ENCODE data around the gene INTS7. TPM values are rescaled to one million over a fixed set of nuclear protein-coding genes. Genes with fewer than 3 reads are reported as not detected.
A peak's percentile ranks its signal among the peaks of the same experiment; 100 is the strongest.
"Not testable (repeated sequence)": the region's sequence is repeated elsewhere in the genome, so short reads cannot be mapped to it uniquely, and the experiment has no call there.

Gene INTS7
- total RNA-seq, 1 donor: 21.3 TPM

DNA sequence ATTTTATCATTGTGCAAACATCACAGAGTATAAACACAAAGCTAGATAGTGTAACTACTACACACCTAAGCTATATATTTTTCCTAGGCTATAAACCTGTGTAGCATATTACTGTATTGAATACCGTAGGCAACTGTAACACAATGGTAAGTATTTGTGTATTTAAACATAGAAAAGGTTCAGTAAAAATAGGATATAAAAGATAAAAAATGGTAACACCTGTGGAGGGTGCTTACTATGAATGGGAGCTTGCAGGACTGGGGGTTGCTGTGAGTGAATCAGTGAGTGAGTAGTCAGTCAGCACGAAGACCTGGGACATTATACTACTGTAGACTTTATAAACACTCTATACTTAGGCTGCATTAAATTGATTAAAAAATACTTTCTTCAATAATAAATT, 4.3 kb upstream of the INTS7 start:
- no peak for DNase-seq (ENCODE audit: low read depth in 2 of 3, low spot score in 2 of 3)

DNA sequence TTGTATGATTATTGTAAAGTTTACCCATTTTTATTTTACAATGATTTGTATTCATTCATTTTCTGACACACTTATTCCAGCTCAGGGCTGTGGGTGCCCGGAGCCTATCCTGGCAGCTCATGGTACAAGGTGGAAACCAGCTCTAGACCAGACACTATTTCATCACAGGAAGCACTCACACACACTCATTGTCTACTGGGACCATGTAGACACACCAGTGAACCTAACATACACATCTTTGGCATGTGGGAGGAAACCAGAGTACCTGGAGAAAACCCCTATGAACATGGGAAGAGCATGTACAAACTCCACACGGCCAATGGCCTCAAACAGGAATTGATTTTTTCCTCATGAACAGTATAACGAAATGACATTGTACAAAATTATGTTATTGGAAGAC, 2.5 kb upstream of the INTS7 start:
- DNase-seq (ENCODE audit: low read depth in 2 of 3, low spot score in 2 of 3): no peak

DNA sequence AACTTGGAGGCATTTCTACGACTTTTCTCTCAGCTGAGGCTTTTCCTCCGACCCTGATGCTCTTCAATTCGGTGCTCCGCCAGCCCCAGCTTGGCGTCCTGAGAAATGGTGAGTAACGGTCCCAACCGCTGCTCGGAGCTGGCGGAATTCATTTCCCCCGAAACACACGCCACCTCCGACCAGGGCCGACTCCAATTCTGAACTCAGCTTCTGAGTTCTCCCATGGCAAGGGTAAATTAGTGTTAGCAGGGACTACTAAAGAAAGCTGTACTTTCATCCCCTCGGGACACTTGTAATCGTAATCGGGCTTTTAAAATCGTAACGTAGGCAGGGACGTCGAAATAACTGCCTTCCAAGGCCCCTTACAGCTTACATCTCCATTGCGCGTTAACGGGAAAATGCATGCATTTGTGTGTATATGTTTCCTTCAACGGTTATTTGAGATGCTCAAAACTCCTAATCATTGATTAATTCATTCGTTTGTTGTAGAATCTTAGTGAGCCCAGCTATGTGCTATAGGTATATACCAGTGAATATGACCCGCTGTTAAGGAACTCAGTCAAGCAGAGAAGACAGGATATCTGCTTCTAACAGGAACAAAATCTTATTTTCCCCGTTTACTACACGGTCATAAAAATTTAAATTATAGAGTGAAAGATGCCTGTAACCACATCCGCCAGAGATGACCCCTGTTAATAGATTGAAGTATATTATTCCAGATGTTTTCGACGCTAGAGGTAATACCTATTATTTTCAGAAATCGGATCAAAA, 663 bp upstream of the INTS7 start:
- DNase-seq (ENCODE audit: low read depth in 2 of 3, low spot score in 2 of 3): no peak

DNA sequence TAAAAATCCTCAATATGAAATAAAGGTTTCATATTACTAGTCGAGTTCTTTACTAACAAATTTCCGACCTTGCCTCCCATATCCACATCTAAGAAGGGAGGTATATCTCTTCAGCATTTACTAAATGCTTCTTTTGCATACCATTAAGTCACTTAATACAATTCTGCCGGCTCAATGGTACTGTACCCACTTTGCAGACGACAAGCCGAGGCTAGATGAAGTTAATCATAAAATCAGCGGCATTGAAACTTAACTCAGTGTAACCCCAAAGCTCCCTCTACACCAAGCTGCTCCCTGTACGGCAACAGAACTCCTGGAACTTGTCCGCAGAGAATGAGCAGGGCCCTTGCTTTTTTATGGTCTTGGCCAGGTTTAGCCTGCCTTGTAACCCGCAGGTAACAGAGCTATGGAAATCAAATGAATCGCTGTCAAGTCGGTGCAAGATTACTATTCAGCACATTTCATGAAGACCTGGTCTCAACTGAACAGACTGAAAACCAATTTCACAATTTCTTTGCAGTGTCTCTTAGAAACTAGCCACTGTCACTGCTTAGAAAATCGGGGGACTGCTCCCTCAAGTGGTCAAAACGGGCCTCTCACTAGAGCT, 738 bp downstream of the INTS7 start:
- DNase-seq (ENCODE audit: low read depth in 2 of 3, low spot score in 2 of 3): no peak

- DNase-seq (ENCODE audit: low read depth in 2 of 3, low spot score in 2 of 3): no peak
Measured at GRCh38 chr1:212030936-212031528, 4.3 kb downstream of the INTS7 start.

- not testable (repeated sequence) for DNase-seq (ENCODE audit: low read depth in 2 of 3, low spot score in 2 of 3)
Measured at GRCh38 chr1:212027727-212028126, 7.6 kb downstream of the INTS7 start.

- DNase-seq (ENCODE audit: low read depth in 2 of 3, low spot score in 2 of 3): no peak
Measured at GRCh38 chr1:212024469-212025149, 10.7 kb downstream of the INTS7 start.

DNA sequence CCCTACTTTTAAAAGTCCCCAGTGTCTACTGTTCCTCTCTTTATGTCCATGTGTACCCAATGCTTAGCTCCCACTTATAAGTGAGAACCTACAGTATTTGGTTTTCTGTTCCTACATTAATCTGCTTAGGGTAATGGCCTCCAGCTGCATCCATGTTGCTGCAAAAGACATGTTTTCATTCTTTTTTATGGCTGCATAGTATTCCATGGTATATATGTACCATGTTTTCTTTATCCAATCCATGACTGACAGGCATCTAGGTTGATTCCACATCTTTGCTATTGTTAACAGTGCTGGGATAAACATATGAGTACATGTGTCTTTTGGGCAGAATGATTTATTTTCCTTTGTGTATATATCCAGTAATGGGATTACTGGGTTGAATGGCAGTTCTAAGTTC, 12.4 kb downstream of the INTS7 start:
- not testable (repeated sequence) for DNase-seq (ENCODE audit: low read depth in 2 of 3, low spot score in 2 of 3)

GRCh38 chr1:212021563-212021962, 13.8 kb downstream of the INTS7 start:
- no peak for DNase-seq (ENCODE audit: low read depth in 2 of 3, low spot score in 2 of 3)

- DNase-seq (ENCODE audit: low read depth in 2 of 3, low spot score in 2 of 3): no peak
Measured at GRCh38 chr1:212020975-212021374, 14.4 kb downstream of the INTS7 start.

DNA sequence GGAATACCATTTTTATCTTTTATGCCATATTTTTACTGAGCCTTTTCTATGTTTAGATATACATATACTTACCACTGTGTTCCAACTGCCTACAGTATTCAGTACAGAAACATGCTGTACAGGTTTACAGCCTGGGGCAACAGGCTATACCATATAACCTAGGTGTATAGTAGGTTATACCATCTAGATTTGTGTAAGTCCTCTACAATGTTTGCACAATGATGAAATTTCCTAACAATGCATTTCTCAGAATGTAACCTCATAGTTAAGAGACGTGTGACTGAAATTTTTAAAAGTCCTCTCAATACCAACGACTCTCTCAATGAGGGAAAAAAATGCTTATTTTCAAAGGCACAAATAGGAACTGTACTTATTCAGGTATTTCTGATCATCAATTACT, 21.7 kb downstream of the INTS7 start:
- DNase-seq (ENCODE audit: low read depth in 2 of 3, low spot score in 2 of 3): no peak

DNA sequence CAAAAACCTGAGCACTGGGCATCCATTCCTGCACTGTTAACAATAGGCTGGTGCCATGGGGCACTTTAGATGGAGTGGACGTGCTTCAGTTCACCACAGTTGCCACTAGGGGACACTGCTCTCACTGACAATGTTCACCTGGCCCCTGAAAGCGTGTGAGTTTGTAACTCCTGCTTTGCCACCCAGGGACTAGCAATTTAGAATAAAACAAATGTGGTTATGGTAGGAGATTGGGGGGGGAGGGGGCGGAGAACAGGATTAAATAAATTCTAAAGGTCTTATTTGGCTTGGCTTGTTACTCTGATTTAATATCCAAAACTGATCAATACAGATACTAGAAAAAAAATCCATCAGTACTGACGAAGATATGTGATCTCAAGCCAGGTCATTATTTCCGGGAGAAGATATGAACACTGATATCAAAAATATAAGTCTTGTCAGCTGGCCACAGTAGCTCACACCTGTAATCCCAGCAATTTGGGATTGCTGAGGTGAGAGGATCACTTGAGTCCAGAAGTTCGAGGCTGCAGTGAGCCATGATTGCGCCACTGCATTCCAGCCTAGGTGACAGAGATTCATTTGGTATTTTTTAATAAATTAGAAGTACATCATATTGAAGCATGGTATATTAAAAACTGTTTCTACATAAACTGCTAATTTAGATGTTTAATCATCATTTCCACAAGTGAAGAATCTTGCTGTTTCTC, 23.2 kb downstream of the INTS7 start:
- DNase-seq (ENCODE audit: low read depth in 2 of 3, low spot score in 2 of 3): peak; percentile 28 to 74 (median 51)

DNA sequence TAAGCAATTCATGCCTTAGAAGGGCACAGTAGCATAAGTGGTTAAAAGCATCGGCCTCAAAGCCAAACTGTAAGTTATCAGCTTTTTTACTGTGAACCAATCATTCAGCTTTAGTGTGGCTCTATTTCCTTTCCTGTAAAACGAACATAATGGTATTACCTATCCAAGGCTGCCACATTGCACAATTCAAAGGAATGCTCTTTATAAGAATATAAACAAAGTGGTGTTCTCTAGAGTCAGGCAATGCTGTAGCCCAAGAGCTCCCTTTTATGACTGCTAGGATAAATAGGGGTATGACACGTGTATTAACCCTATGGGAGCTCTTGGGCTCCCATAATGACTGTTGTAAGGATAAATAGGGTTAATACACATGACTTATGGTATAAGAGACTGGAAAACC, 25.4 kb downstream of the INTS7 start:
- no peak for DNase-seq (ENCODE audit: low read depth in 2 of 3, low spot score in 2 of 3)

GRCh38 chr1:212009561-212009960, 25.8 kb downstream of the INTS7 start:
- peak in 1 of 3 donors; percentile 25 for DNase-seq (ENCODE audit: low read depth in 2 of 3, low spot score in 2 of 3)

- no peak for DNase-seq (ENCODE audit: low read depth in 2 of 3, low spot score in 2 of 3)
Measured at GRCh38 chr1:212007886-212008285, 27.5 kb downstream of the INTS7 start.

GRCh38 chr1:212007178-212007577, 28.2 kb downstream of the INTS7 start:
- DNase-seq (ENCODE audit: low read depth in 2 of 3, low spot score in 2 of 3): no peak

DNA sequence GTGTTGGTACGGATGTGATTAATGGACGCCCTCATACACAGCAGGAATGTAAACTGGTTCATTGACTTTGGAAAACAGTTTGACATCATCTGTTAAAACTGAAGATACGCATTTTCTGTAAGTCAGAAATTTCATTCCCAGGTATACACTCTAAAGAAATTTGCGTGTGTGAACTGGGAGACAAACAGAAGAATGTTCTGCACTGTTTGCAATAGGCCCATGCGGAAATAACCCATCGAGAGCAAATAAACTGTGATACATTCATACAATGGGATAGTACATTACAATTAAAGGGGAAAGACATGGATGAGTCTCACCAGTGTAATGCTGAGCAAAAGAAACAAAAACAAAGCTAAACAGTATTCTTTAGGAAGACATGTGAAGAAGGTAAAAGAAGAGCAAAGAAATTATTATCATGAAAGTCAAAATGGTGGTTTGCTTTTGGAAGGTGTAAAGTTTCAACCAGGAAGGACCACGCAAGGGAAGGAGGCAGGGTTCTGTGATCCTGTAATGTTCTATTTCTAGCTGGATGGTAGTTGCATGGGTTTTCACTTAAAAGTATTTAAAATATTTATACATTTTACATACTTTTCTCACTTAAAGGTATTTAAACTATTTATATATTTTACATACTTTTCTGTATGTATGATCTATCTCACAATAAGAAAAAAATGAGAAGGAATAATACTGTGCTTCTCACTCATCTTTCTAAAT, 30.3 kb downstream of the INTS7 start:
- DNase-seq (ENCODE audit: low read depth in 2 of 3, low spot score in 2 of 3): no peak

- no peak for DNase-seq (ENCODE audit: low read depth in 2 of 3, low spot score in 2 of 3)
Measured at GRCh38 chr1:212002536-212002935, 32.8 kb downstream of the INTS7 start.

DNA sequence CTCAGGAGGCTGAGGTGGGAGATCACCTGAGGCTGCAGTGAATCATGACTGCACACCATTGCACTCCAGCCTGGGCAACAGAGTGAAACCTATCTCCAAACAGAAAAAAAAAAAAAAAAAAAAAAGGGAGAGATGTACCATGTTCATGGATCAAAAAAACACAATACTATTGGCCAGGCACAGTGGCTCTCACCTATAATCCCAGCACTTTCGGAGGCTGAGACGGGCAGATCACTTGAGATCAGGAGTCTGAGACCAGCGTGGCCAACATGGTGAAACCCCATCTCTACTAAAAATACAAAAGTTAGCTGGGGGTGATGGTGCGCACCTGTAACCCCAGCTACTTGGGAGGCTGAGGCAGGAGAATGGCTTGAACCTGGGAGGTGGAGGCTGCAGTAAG, 37.9 kb downstream of the INTS7 start:
- DNase-seq (ENCODE audit: low read depth in 2 of 3, low spot score in 2 of 3): not testable (repeated sequence)

GRCh38 chr1:211991695-211992094, 43.7 kb downstream of the INTS7 start:
- DNase-seq (ENCODE audit: low read depth in 2 of 3, low spot score in 2 of 3): no peak
